GM13976 (cell line): ENCODE results near the gene ZNF512.
"Not testable (repeated sequence)": the region's sequence is repeated elsewhere in the genome, so short reads cannot be mapped to it uniquely, and the experiment has no call there.

ENCODE experiments used
- DNase-seq: peaks from one replicate; pipeline ENCODE4 v3.0.0; 2012; ENCODE audit warnings: low spot score
- CTCF ChIP-seq: IDR thresholded peaks from 2 replicates; pipeline ENCODE4 v1.5.1; 2012; ENCODE audit warnings: borderline replicate concordance, mild to moderate bottlenecking; ENCODE audit not compliant: insufficient read depth; ENCODE audit errors: extremely low read depth, missing control alignments, control extremely low read depth
- in situ Hi-C: fragments of 300-500 bp; cut with MboI; formaldehyde crosslinking; loops from one replicate; pipeline ENCODE4 v1.12.0; 2022; ENCODE audit warnings: low sequenced_read_pairs, mixed read lengths, inconsistent platforms; ENCODE audit not compliant: unreplicated experiment

Gene ZNF512

GRCh38 chr2:27582695-27583389 lies at the start of gene ZNF512:
Gene ZNF512, plus strand, starts transcription at chr2:27583042. Its CDS starts 71 bp downstream, at chr2:27583113.
- in situ Hi-C loops, result no loop called here
- DNase-seq, result peak; percentile 90
- no peak for TF ChIP-seq CTCF

- no peak for TF ChIP-seq CTCF
- DNase-seq, result no peak
- in situ Hi-C loops, result no loop called here
Observed at GRCh38 chr2:27537287-27537686, 45.6 kb upstream of the ZNF512 start.

- DNase-seq, in situ Hi-C loops: not testable (repeated sequence)
Observed at GRCh38 chr2:27538839-27539450, 43.9 kb upstream of the ZNF512 start.

GRCh38 chr2:27539649-27540048 lies 43.2 kb upstream of the ZNF512 start:
- in situ Hi-C loops, DNase-seq: not testable (repeated sequence)

- in situ Hi-C loops, result no loop called here
- TF ChIP-seq CTCF, result no peak
- DNase-seq, result no peak
Observed at GRCh38 chr2:27544143-27544821, 38.6 kb upstream of the ZNF512 start.

- in situ Hi-C loops, result no loop called here
- no peak for DNase-seq
- no peak for TF ChIP-seq CTCF
Observed at GRCh38 chr2:27545348-27546141, 37.3 kb upstream of the ZNF512 start.

- no peak for DNase-seq
- in situ Hi-C loops, result no loop called here
- no peak for TF ChIP-seq CTCF
Observed at GRCh38 chr2:27549303-27549702, 33.5 kb upstream of the ZNF512 start.
